ENCODE measurements around the gene CLDND1. TPM values are rescaled to one million over a fixed set of nuclear protein-coding genes. Genes with fewer than 3 reads are reported as not detected.

The CLDND1 gene
- total and polyA plus RNA-seq, 10 of the 15 experiments (the other 5 are each of a cell fraction or from before 2014, with no cell fraction given), result 97.8 to 225 (median 152) TPM

- TF ChIP-seq ZBTB33 (IDR thresholded peaks at IDR 0.05) (no peak), E2F4 (IDR thresholded peaks at IDR 0.05; ENCODE audit: low read depth, low read length) (no peak), EGR1 (IDR thresholded peaks at IDR 0.05; ENCODE audit: borderline replicate concordance in 1 of 2, low read depth in 2 of 2, low read length in 2 of 2) (no peak)
Measured at GRCh38 chr3:98501270-98501669, 21.4 kb downstream of the CLDND1 start (continued).

- in situ Hi-C loops (cut with MboI), result no loop called here
- 86% methylated on average over 4 of the region's 4 CpGs for WGBS (ENCODE audit: insufficient coverage, insufficient replicate concordance, low lambda C conversion rate, missing lambda C conversion rate)
- CTCF ChIA-PET, result interaction anchor here (1.1 kb wide), 2 partner anchors 13 to 17 kb away, joined by 3 read pairs; no protein-coding TSS in a partner anchor
Measured at GRCh38 chr3:98500019-98500418, 22.7 kb downstream of the CLDND1 start.

More at GRCh38 chr3:98500019-98500418, 22.7 kb downstream of the CLDND1 start:
- no peaks in the 10 kb centered on the region for H3K4me1 ChIP-seq (ENCODE audit: control insufficient read depth, insufficient read depth, low read length)
- ATAC-seq (no peak), DNase-seq (ENCODE audit: low read depth, low spot score) (no peak), FAIRE-seq (no peak)
- RAD21 ChIA-PET (ENCODE audit: unreplicated experiment), result no interaction called here
- no peak overlapping the region for H3K4me3 ChIP-seq
- H3K79me2 ChIP-seq (ENCODE audit: control insufficient read depth, insufficient read depth, low read length), result no peaks in the 10 kb centered on the region
- no peaks in the 10 kb centered on the region for H3K9me3 ChIP-seq (replicated peaks; ENCODE audit: control insufficient read depth, insufficient read depth, low read length)
- no TSS peak for BruUV-seq (replicated peaks)
- no peak overlapping the region for H3K27ac ChIP-seq (ENCODE audit: control insufficient read depth, insufficient read depth)
- H3K27me3 ChIP-seq (replicated peaks in 1 of 2; ENCODE audit: control insufficient read depth in 2 of 2, insufficient read depth in 2 of 2, low read length in 1 of 2), result no peaks in the 10 kb centered on the region
- H2AFZ ChIP-seq (ENCODE audit: control insufficient read depth, low read depth, low read length), result no peak overlapping the region
- intact Hi-C loops (cut with micrococcal nuclease; ENCODE audit: unreplicated experiment), result no loop called here
- H3K9ac ChIP-seq (ENCODE audit: control insufficient read depth, insufficient read depth, low read length), result no peak overlapping the region
- TF ChIP-seq PAX8 (IDR thresholded peaks at IDR 0.05) (no peak), RBBP5 (conservative IDR thresholded peaks at IDR 0.05) (no peak), JUND (IDR thresholded peaks at IDR 0.05; ENCODE audit: low read depth, low read length) (no peak), ZNF687 (IDR thresholded peaks at IDR 0.05) (no peak), NR2C1 (IDR thresholded peaks at IDR 0.05) (no peak), RUNX3 (IDR thresholded peaks at IDR 0.05; ENCODE audit: low read length) (no peak), CREB1 (IDR thresholded peaks at IDR 0.05; ENCODE audit: low read depth) (no peak)
- POLR2A ChIA-PET, result no interaction called here
- SMC1A ChIA-PET (ENCODE audit: uncharacterized antibody, unreplicated experiment), result no interaction called here
- no peaks in the 10 kb centered on the region for H3K36me3 ChIP-seq (ENCODE audit: control insufficient read depth in 2 of 2, insufficient read depth in 2 of 2, low read length in 1 of 2)
- H4K20me1 ChIP-seq (ENCODE audit: control insufficient read depth, insufficient read depth), result no peaks in the 10 kb centered on the region
- no peak overlapping the region for H3K4me2 ChIP-seq (ENCODE audit: control insufficient read depth, insufficient read depth)
